Activated B cell treated with CpG ODN at 0.5 μM for 24 hours (primary cell): Measurements from ENCODE around the gene SPATA31A7. TPM values are rescaled to one million over a fixed set of nuclear protein-coding genes. Genes with fewer than 3 reads are reported as not detected.
"Not testable (repeated sequence)": the region's sequence is repeated elsewhere in the genome, so short reads cannot be mapped to it uniquely, and the experiment has no call there.

Experiments
- ATAC-seq: fragments of 200-7000 bp; cut with Tn5 transposase; one replicate; pipeline ENCODE4 v1.10.0; 2021; ENCODE audit warnings: low read depth, mild to moderate bottlenecking, moderate library complexity
- CTCF ChIA-PET: fragments of 350-600 bp; sonication (Branson Sonifier 250); formaldehyde crosslinking; loops from one replicate; lab custom pipeline; 2021; ENCODE audit warnings: antibody characterized with exemption; lab: Charles Lee
- POLR2A ChIA-PET: fragments of 350-600 bp; sonication (Branson Sonifier 250); formaldehyde crosslinking; loops from one replicate; lab custom pipeline; 2021; ENCODE audit warnings: antibody characterized with exemption; lab: Charles Lee
- DNase-seq: peaks from one replicate; pipeline ENCODE4 v3.0.0; 2022
- H3K27ac Mint-ChIP-seq: one replicate; pipeline ENCODE4 v1.8.0; 2020; ENCODE audit warnings: mixed read lengths
- H3K27me3 Mint-ChIP-seq: one replicate; pipeline ENCODE4 v1.8.0; 2021; ENCODE audit warnings: mixed read lengths
- H3K36me3 Mint-ChIP-seq: one replicate; pipeline ENCODE4 v1.8.0; 2021; ENCODE audit warnings: low read depth, mixed read lengths
- H3K4me1 Mint-ChIP-seq: one replicate; pipeline ENCODE4 v1.8.0; 2021; ENCODE audit warnings: mixed read lengths
- H3K4me3 Mint-ChIP-seq: one replicate; pipeline ENCODE4 v1.8.0; 2020; ENCODE audit warnings: mild to moderate bottlenecking, mixed read lengths
- H3K9me3 Mint-ChIP-seq: one replicate; pipeline ENCODE4 v1.8.0; 2020; ENCODE audit warnings: mixed read lengths
- intact Hi-C: fragments of 100-400 bp; cut with micrococcal nuclease; formaldehyde crosslinking; loops from one replicate; pipeline ENCODE4 v1.15.1; 2024
- total RNA-seq: library from RNA; stranded (reverse); gene quantifications from 2 replicates; pipeline ENCODE4 v1.2.3, GENCODE V29; 2022

SPATA31A7 gene
- not detected in 2 replicates for total RNA-seq

- intact Hi-C loops: not testable (repeated sequence)
Measured at GRCh38 chr9:61189736-61190135, at the start of gene SPATA31A7. Gene SPATA31A7 (plus strand): TSS chr9:61190036. CDS start chr9:61190065, 29 bp downstream.

GRCh38 chr9:61226438-61226837 lies 36.6 kb downstream of the SPATA31A7 start:
- ATAC-seq, H3K27ac Mint-ChIP-seq, H3K36me3 Mint-ChIP-seq, H3K9me3 Mint-ChIP-seq, H3K4me1 Mint-ChIP-seq, DNase-seq, H3K4me3 Mint-ChIP-seq, POLR2A ChIA-PET, CTCF ChIA-PET, intact Hi-C loops, H3K27me3 Mint-ChIP-seq: not testable (repeated sequence)

More at GRCh38 chr9:61189736-61190135, at the start of gene SPATA31A7:
- H3K4me1 Mint-ChIP-seq, H3K36me3 Mint-ChIP-seq, H3K27ac Mint-ChIP-seq, POLR2A ChIA-PET, DNase-seq, CTCF ChIA-PET, H3K9me3 Mint-ChIP-seq, H3K4me3 Mint-ChIP-seq, ATAC-seq, H3K27me3 Mint-ChIP-seq: not testable (repeated sequence)
